K562 (cell line): ENCODE results near the gene TMEM247. TPM values are rescaled to one million over a fixed set of nuclear protein-coding genes. Genes with fewer than 3 reads are reported as not detected.

Source experiments
- ATAC-seq: fragments of 200-7000 bp; cut with Tn5 transposase; 3 replicates; pipeline ENCODE4 v1.9.1; 2020; ENCODE audit warnings: moderate library complexity
- BruUV-seq: library from RNA; stranded (reverse); fragments of 400-500 nt; replicated peaks from 2 replicates; lab custom pipeline; 2021; lab: Mats Ljungman, UMichigan
- CTCF ChIA-PET: fragments of 300-600 bp; formaldehyde crosslinking; extraction: SDS; loops from one replicate; lab custom pipeline; 2021; ENCODE audit warnings: low intra/inter-chr PET ratio; lab: Yijun Ruan, JAX
- POLR2A ChIA-PET: fragments of 300-600, 350-650 bp; sonication (Branson Sonifier 250); formaldehyde crosslinking; extraction: SDS; loops from one replicate; lab custom pipeline; 2021; ENCODE audit warnings: antibody characterized with exemption, inconsistent platforms; lab: Yijun Ruan, JAX
- DNase-seq, 4 experiments: peaks; one replicate each; pipeline versions ENCODE4 v3.0.0 to v3.0.0-alpha.2; 2011 to 2018; ENCODE audit warnings: low spot score in 3 of 4, mixed read lengths in 3 of 4; ENCODE audit errors: extremely low read depth in 1 of 4
- FAIRE-seq: peaks from 2 replicates; lab custom pipeline; 2011; peaks lifted over from hg19 to GRCh38; lab: Jason Lieb, UNC
- H2AFZ ChIP-seq: 2 replicates; pipeline ENCODE4 v1.6.0; 2011; ENCODE audit warnings: low read depth, low read length, control low read depth, inconsistent platforms
- H3K27ac ChIP-seq: fragments of 200-600 bp; 3 replicates; pipeline ENCODE4 v1.8.0; 2011; ENCODE audit warnings: low read depth, mild to moderate bottlenecking, control low read depth, inconsistent platforms, low read length, moderate library complexity, mixed read lengths; ENCODE audit errors: extremely low read depth
- H3K27me3 ChIP-seq, 2 experiments: fragments of 300-600 bp in 1 of 2; 2 replicates in 1 of 2; 3 replicates in 1 of 2; pipeline versions ENCODE4 v1.6.0 to v1.8.0; 2011; ENCODE audit warnings: inconsistent platforms in 2 of 2, low read length in 2 of 2, mild to moderate bottlenecking in 1 of 2, mixed read lengths in 1 of 2, moderate library complexity in 1 of 2; ENCODE audit not compliant: control insufficient read depth in 2 of 2, insufficient read depth in 2 of 2
- H3K36me3 ChIP-seq: fragments of 300-600 bp; 3 replicates; pipeline ENCODE4 v1.8.0; 2011; ENCODE audit warnings: mild to moderate bottlenecking, low read length, inconsistent platforms; ENCODE audit not compliant: control insufficient read depth, insufficient read depth
- H3K4me1 ChIP-seq, 2 experiments: fragments of 200-600 bp in 1 of 2; replicated peaks in 1 of 2; 2 replicates in 1 of 2; 3 replicates in 1 of 2; pipeline versions ENCODE4 v1.5.1 to v1.8.0; 2011; ENCODE audit warnings: inconsistent platforms in 2 of 2, low read length in 2 of 2, mild to moderate bottlenecking in 1 of 2, mixed read lengths in 1 of 2, moderate library complexity in 1 of 2; ENCODE audit not compliant: control insufficient read depth in 2 of 2, insufficient read depth in 2 of 2
- H3K4me2 ChIP-seq: 2 replicates; pipeline ENCODE4 v1.6.1; 2011; ENCODE audit warnings: low read length, control low read depth, inconsistent platforms, mixed read lengths; ENCODE audit not compliant: insufficient read depth
- H3K4me3 ChIP-seq: fragments of 200-600 bp; sonication (generic), shearing (Covaris generic); 2 replicates; pipeline ENCODE4 v1.5.1; 2016; ENCODE audit warnings: control low read depth, inconsistent platforms
- H3K79me2 ChIP-seq: fragments of 200-600 bp; 3 replicates; pipeline ENCODE4 v1.8.0; 2011; ENCODE audit warnings: low read length, inconsistent platforms; ENCODE audit not compliant: control insufficient read depth, insufficient read depth
- H3K9ac ChIP-seq, 2 experiments: 2 replicates each; pipeline versions ENCODE4 v1.6.0 to v1.6.1; 2011; ENCODE audit warnings: low read depth in 2 of 2, low read length in 2 of 2, control low read depth in 1 of 2, inconsistent platforms in 1 of 2, mild to moderate bottlenecking in 1 of 2, mixed read lengths in 1 of 2; ENCODE audit not compliant: insufficient read depth in 1 of 2
- H3K9me1 ChIP-seq: one replicate; pipeline ENCODE4 v1.6.0; 2011; ENCODE audit warnings: inconsistent platforms, mild to moderate bottlenecking, low read length, moderate library complexity; ENCODE audit not compliant: control insufficient read depth, insufficient read depth
- H3K9me3 ChIP-seq: replicated peaks from 2 replicates; pipeline ENCODE4 v1.5.1; 2011; ENCODE audit warnings: low read depth, low read length, inconsistent platforms; ENCODE audit not compliant: control insufficient read depth, insufficient read depth
- H4K20me1 ChIP-seq: replicated peaks from 2 replicates; pipeline ENCODE4 v1.6.1; 2011; ENCODE audit warnings: low read length, inconsistent platforms, mixed read lengths; ENCODE audit not compliant: control insufficient read depth, insufficient read depth
- BRCA1 ChIP-seq, 2 experiments: fragments of 450-650 bp in 1 of 2; sonication (generic) in 1 of 2; formaldehyde crosslinking in 1 of 2; IDR thresholded peaks; 2 replicates each; pipeline versions ENCODE4 v1.5.0 to v1.6.1; 2017 to 2020; ENCODE audit warnings: mild to moderate bottlenecking in 1 of 2, missing genetic modification reagents in 1 of 2
- FOSL1 ChIP-seq: fragments of 200-800 bp; sonication (Bioruptor generic); conservative IDR thresholded peaks from 2 replicates; pipeline ENCODE4 v1.6.1; 2016; ENCODE audit warnings: missing genetic modification characterization, missing compliant biosample characterization
- MAFG ChIP-seq: fragments of 450-650 bp; conservative IDR thresholded peaks from 2 replicates; pipeline ENCODE4 v1.6.1; 2016; ENCODE audit warnings: missing genetic modification characterization, missing compliant biosample characterization
- NFIC ChIP-seq: fragments of 450-650 bp; IDR thresholded peaks from 2 replicates; pipeline ENCODE4 v1.6.1; 2017; ENCODE audit warnings: mild to moderate bottlenecking, inconsistent platforms
- NFIX ChIP-seq: fragments of 250-450 bp; sonication (Bioruptor Pico); IDR thresholded peaks from 2 replicates; pipeline ENCODE4 v1.4.0; 2020; ENCODE audit warnings: low read depth, mild to moderate bottlenecking, moderate library complexity
- PPARD ChIP-seq: fragments of 250-450 bp; sonication (Bioruptor Pico); IDR thresholded peaks from 2 replicates; pipeline ENCODE4 v1.8.0; 2022; ENCODE audit warnings: inconsistent platforms, mild to moderate bottlenecking, moderate library complexity
- ZNF12 ChIP-seq: sonication (generic); formaldehyde crosslinking; IDR thresholded peaks from 2 replicates; pipeline ENCODE4 v1.4.0; 2020; ENCODE audit warnings: mild to moderate bottlenecking, missing genetic modification reagents
- ZNF124 ChIP-seq: sonication (generic); formaldehyde crosslinking; IDR thresholded peaks from 2 replicates; pipeline ENCODE4 v1.8.1; 2022; ENCODE audit warnings: missing genetic modification reagents
- ZNF316 ChIP-seq: fragments of 450-650 bp; IDR thresholded peaks from 2 replicates; pipeline ENCODE4 v1.6.1; 2016
- WGBS: fragments of 100-300 bp; shearing (Covaris generic); methylation state at CpG from one replicate; pipeline ENCODE4 v1.1.6; 2016; ENCODE audit warnings: low coverage, mixed read lengths; ENCODE audit not compliant: insufficient coverage; ENCODE audit errors: missing lambda C conversion rate; 5-methylcytosine and 5-hydroxymethylcytosine counted together
- in situ Hi-C: fragments of 300-500 bp; cut with MboI; formaldehyde crosslinking; loops from 4 replicates; pipeline ENCODE4 v1.15.0; 2018; ENCODE audit warnings: inconsistent platforms, mixed read lengths
- intact Hi-C: fragments of 100-400 bp; cut with micrococcal nuclease; formaldehyde crosslinking; loops from 2 replicates; pipeline ENCODE4 v1.14.2; 2022
- polyA plus RNA-seq, 8 experiments: library from polyadenylated mRNA; depleted of rRNA in 4 of 8; stranded (reverse) in 5 of 8; unstranded in 3 of 8; fragments of >200 nt; fragmentation: Nextera tagmentation in 2 of 8; fragmentation: Illumina TruSeq in 1 of 8; extraction: Ambion mirVana in 2 of 8; extraction: Trizol in 1 of 8; gene quantifications; 2 replicates each; pipeline versions ENCODE4 v1.2.1 to v1.2.3, GENCODE V29; 2011 to 2014; ENCODE audit warnings: inconsistent platforms in 1 of 8, missing spikeins in 1 of 8
- total RNA-seq, 7 experiments: library from RNA; depleted of rRNA in 6 of 7; stranded (reverse); fragments of >200 nt in 6 of 7; fragmentation: Illumina TruSeq in 2 of 7; extraction: Trizol in 2 of 7; gene quantifications; 2 replicates each; pipeline versions ENCODE4 v1.2.1 to v1.2.3, GENCODE V29; 2011 to 2021; ENCODE audit warnings: low replicate concordance in 1 of 7

The TMEM247 gene
- total and polyA plus RNA-seq, 9 of the 15 experiments (the other 6 are each of a cell fraction or from before 2014, with no cell fraction given): 0.24 to 4.7 (median 3.1) TPM

- TF ChIP-seq BRCA1 (IDR thresholded peaks at IDR 0.05): no peak
- TF ChIP-seq BRCA1 (CRISPR knock-in tag; IDR thresholded peaks at IDR 0.05): no peak
- no peak for TF ChIP-seq FOSL1 (tag)
- H2AFZ ChIP-seq: no peak overlapping the region
- DNase-seq (no peak), FAIRE-seq (no peak), ATAC-seq (no peak)
- H3K27ac ChIP-seq: no peak overlapping the region
- WGBS: 45% methylated on average over 3 of the region's 3 CpGs
- H3K36me3 ChIP-seq: peaks cover 3% of the 10 kb centered on the region; the same call in 2 of the 3 replicates
- no TSS peak for BruUV-seq
- no peaks in the 10 kb centered on the region for H3K9me1 ChIP-seq
- no peak overlapping the region for H3K4me3 ChIP-seq
- H3K9me3 ChIP-seq: no peaks in the 10 kb centered on the region
- H4K20me1 ChIP-seq: no peaks in the 10 kb centered on the region; the same call in 1 of the 2 replicates
- H3K4me1 ChIP-seq: no peaks in the 10 kb centered on the region
- intact Hi-C loops: no loop called here
- no peak overlapping the region for H3K9ac ChIP-seq
- POLR2A ChIA-PET: no interaction called here
- CTCF ChIA-PET: no interaction called here
- H3K79me2 ChIP-seq: peaks cover 10% of the 10 kb centered on the region; the same call in 1 of the 3 replicates
- H3K27me3 ChIP-seq: no peaks in the 10 kb centered on the region
- in situ Hi-C loops: no loop called here
- H3K4me2 ChIP-seq: no peak overlapping the region
Measured at GRCh38 chr2:46446871-46447568, 32.3 kb upstream of the TMEM247 start.

GRCh38 chr2:46447649-46448048 is 31.7 kb upstream of the TMEM247 start:
- in situ Hi-C loops: no loop called here
- no peak for FAIRE-seq

More at GRCh38 chr2:46447649-46448048, 31.7 kb upstream of the TMEM247 start:
- ChIA-PET CTCF (no interaction called here), POLR2A (no interaction called here)
- ATAC-seq (no peak), DNase-seq (no peak)
- no peak overlapping the region for H3K9ac ChIP-seq
- no peaks in the 10 kb centered on the region; the same call in 1 of the 2 replicates for H4K20me1 ChIP-seq
- WGBS: 66% methylated on average over 2 of the region's 2 CpGs
- no peaks in the 10 kb centered on the region for H3K27me3 ChIP-seq
- H3K4me1 ChIP-seq: no peaks in the 10 kb centered on the region
- no peak overlapping the region for H3K4me2 ChIP-seq
- no peaks in the 10 kb centered on the region for H3K9me1 ChIP-seq
- TF ChIP-seq PPARD (CRISPR knock-in tag) (no peak), ZNF124 (CRISPR knock-in tag) (no peak), ZNF316 (peak; percentile 79), ZNF12 (no peak), NFIX (CRISPR knock-in tag) (no peak), NFIC (no peak), MAFG (tag) (0 out of 2 replicates have a peak, but pooled peaks have one; percentile 31)
- H3K79me2 ChIP-seq: peaks cover 10% of the 10 kb centered on the region; the same call in 1 of the 3 replicates
- H3K27ac ChIP-seq: no peak overlapping the region
- H3K36me3 ChIP-seq: peaks cover 5% of the 10 kb centered on the region; the same call in 2 of the 3 replicates
- H3K4me3 ChIP-seq: no peak overlapping the region
- no peak overlapping the region for H2AFZ ChIP-seq
- H3K9me3 ChIP-seq: no peaks in the 10 kb centered on the region
- intact Hi-C loops: no loop called here
- no TSS peak for BruUV-seq
